ENCODE results near the gene TMEM163. TPM values are rescaled to one million over a fixed set of nuclear protein-coding genes. Genes with fewer than 3 reads are reported as not detected.

The TMEM163 gene
- total RNA-seq, 1 experiment from 2014 or later = 4.1 TPM

DNA sequence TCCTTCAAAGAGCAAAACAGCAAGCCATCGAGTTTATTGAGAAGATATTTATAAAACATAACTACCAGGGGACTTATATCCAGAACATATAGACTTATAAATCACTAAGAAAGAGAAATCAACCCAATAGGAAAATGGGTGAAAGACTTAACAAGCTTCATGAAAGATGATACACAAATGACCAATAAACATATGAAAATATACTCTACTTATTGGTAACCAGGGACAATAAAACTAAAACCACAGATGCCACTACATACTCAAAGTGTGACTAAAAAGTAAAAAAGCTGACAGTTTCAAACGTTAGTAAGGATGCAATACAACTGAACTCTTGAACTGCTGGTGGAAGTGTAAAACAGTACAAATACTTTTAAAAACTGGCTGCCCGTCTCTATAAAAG is 154.3 kb downstream of the TMEM163 start:
- no peaks in the 10 kb centered on the region for H3K36me3 ChIP-seq (ENCODE audit: control insufficient read depth, insufficient read depth, low read length)
- H3K27ac Mint-ChIP-seq (ENCODE audit: unreplicated experiment) = no peak overlapping the region
- no peaks in the 10 kb centered on the region for H3K9me3 Mint-ChIP-seq (ENCODE audit: unreplicated experiment)
- no peak for DNase-seq
- H3K27me3 Mint-ChIP-seq (ENCODE audit: insufficient read depth, unreplicated experiment) = peaks cover 12% of the 10 kb centered on the region
- TF ChIP-seq, protein P1, sequence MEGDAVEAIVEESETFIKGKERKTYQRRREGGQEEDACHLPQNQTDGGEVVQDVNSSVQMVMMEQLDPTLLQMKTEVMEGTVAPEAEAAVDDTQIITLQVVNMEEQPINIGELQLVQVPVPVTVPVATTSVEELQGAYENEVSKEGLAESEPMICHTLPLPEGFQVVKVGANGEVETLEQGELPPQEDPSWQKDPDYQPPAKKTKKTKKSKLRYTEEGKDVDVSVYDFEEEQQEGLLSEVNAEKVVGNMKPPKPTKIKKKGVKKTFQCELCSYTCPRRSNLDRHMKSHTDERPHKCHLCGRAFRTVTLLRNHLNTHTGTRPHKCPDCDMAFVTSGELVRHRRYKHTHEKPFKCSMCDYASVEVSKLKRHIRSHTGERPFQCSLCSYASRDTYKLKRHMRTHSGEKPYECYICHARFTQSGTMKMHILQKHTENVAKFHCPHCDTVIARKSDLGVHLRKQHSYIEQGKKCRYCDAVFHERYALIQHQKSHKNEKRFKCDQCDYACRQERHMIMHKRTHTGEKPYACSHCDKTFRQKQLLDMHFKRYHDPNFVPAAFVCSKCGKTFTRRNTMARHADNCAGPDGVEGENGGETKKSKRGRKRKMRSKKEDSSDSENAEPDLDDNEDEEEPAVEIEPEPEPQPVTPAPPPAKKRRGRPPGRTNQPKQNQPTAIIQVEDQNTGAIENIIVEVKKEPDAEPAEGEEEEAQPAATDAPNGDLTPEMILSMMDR (IDR thresholded peaks at IDR 0.05; ENCODE audit: insufficient read depth in 1 of 2, low read depth in 1 of 2, low read length in 1 of 2, severe bottlenecking in 1 of 2, unreplicated experiment in 1 of 2) = no peak
- no peaks in the 10 kb centered on the region for H3K4me1 ChIP-seq
- H3K27me3 ChIP-seq (replicated peaks; ENCODE audit: control insufficient read depth, insufficient read depth, low read length) = no peaks in the 10 kb centered on the region; the same call in 1 of the 2 replicates
- no TSS peak for BruUV-seq (replicated peaks)
- CTCF ChIA-PET = no interaction called here
- H3K9me3 ChIP-seq = no peaks in the 10 kb centered on the region
- no peak overlapping the region for H3K4me3 Mint-ChIP-seq (ENCODE audit: unreplicated experiment)
- intact Hi-C loops (cut with micrococcal nuclease; ENCODE audit: unreplicated experiment) = no loop called here
- no peaks in the 10 kb centered on the region for H3K4me1 Mint-ChIP-seq (ENCODE audit: low read depth, unreplicated experiment)
- H3K4me3 ChIP-seq (ENCODE audit: low read depth, low read length) = no peak overlapping the region
- POLR2A ChIA-PET = no interaction called here
- no peaks in the 10 kb centered on the region for H3K36me3 Mint-ChIP-seq (ENCODE audit: insufficient read depth, unreplicated experiment)

DNA sequence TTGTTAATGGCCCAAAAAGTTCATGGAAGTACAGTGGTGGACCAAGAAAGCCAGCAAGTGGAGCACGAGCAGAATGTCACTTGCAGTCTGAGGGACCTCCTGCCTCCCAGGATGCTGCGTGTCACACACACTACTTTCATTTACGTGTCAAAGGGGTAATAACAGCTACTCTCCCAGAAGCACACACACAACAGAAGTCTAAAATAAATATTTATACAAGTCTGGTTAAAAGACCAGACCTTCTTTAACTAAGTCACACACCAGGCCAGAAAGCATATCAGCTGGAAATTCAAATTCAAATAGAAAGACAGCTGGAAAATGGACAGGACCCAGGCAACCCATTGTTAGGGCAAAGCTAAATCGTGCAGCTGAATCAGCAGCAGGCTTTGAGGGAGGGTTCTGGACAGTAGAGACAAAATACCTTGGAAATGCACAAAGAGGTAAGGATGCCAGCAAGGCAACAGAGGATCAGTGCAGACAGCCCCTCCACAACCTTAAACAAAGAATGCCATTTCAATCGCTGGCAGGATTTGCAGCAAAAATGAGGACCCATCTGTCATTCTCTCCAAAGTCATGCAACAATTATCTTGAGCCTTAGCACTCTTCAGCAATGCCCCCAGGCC is 160.5 kb downstream of the TMEM163 start:
- no peak overlapping the region for H3K4me3 Mint-ChIP-seq (ENCODE audit: unreplicated experiment)
- intact Hi-C loops (cut with micrococcal nuclease; ENCODE audit: unreplicated experiment) = no loop called here
- Histone ChIP-seq H3K4me1 (no peaks in the 10 kb centered on the region), H3K4me3 (ENCODE audit: low read depth, low read length) (no peak overlapping the region), H3K27me3 (replicated peaks; ENCODE audit: control insufficient read depth, insufficient read depth, low read length) (no peaks in the 10 kb centered on the region; the same call in 1 of the 2 replicates), H3K36me3 (ENCODE audit: control insufficient read depth, insufficient read depth, low read length) (no peaks in the 10 kb centered on the region), H3K9me3 (no peaks in the 10 kb centered on the region)
- no peaks in the 10 kb centered on the region for H3K9me3 Mint-ChIP-seq (ENCODE audit: unreplicated experiment)
- POLR2A ChIA-PET = no interaction called here
- BruUV-seq (replicated peaks) = no TSS peak
- H3K27me3 Mint-ChIP-seq (ENCODE audit: insufficient read depth, unreplicated experiment) = peaks cover 6% of the 10 kb centered on the region
- H3K36me3 Mint-ChIP-seq (ENCODE audit: insufficient read depth, unreplicated experiment) = no peaks in the 10 kb centered on the region
- no peak for DNase-seq
- CTCF ChIA-PET = interaction anchor here (0.6 kb wide), 1 partner anchor 718 kb away, joined by 4 read pairs; no protein-coding TSS in a partner anchor
- H3K4me1 Mint-ChIP-seq (ENCODE audit: low read depth, unreplicated experiment) = no peaks in the 10 kb centered on the region
- TF ChIP-seq, protein P1 (IDR thresholded peaks at IDR 0.05; ENCODE audit: insufficient read depth in 1 of 2, low read depth in 1 of 2, low read length in 1 of 2, severe bottlenecking in 1 of 2, unreplicated experiment in 1 of 2) = no peak
- no peak overlapping the region for H3K27ac Mint-ChIP-seq (ENCODE audit: unreplicated experiment)

DNA sequence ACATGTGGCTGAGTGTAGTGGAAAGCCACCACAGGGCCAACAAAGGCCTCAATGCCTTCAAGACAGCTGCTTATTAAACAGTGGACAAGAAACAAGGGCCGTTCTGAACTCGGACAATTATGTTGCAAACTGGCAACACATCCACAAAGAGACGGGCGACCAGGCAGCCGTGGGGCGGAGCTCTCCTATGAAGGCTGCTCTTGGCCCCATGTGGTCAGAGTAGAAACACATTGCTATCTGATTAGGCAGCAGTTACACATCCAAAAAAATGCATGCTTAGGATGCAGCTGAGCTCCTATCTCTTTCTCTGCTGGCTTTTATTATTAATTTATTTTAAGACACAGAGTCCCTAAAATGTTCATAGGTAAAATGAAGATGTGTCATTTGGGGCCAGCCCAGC is 163.4 kb downstream of the TMEM163 start:
- intact Hi-C loops (cut with micrococcal nuclease; ENCODE audit: unreplicated experiment) = no loop called here
- no peak overlapping the region for H3K4me3 Mint-ChIP-seq (ENCODE audit: unreplicated experiment)
- POLR2A ChIA-PET = no interaction called here

More for the DNA sequence above, 163.4 kb downstream of the TMEM163 start:
- no peaks in the 10 kb centered on the region for H3K36me3 ChIP-seq (ENCODE audit: control insufficient read depth, insufficient read depth, low read length)
- CTCF ChIA-PET = no interaction called here
- H3K4me3 ChIP-seq (ENCODE audit: low read depth, low read length) = no peak overlapping the region
- no peak for DNase-seq
- BruUV-seq (replicated peaks) = no TSS peak
- Mint-ChIP-seq H3K27ac (ENCODE audit: unreplicated experiment) (no peak overlapping the region), H3K9me3 (ENCODE audit: unreplicated experiment) (no peaks in the 10 kb centered on the region), H3K27me3 (ENCODE audit: insufficient read depth, unreplicated experiment) (peaks cover 10% of the 10 kb centered on the region), H3K4me1 (ENCODE audit: low read depth, unreplicated experiment) (no peaks in the 10 kb centered on the region), H3K36me3 (ENCODE audit: insufficient read depth, unreplicated experiment) (no peaks in the 10 kb centered on the region)
- H3K9me3 ChIP-seq = no peaks in the 10 kb centered on the region
- H3K27me3 ChIP-seq (replicated peaks; ENCODE audit: control insufficient read depth, insufficient read depth, low read length) = no peaks in the 10 kb centered on the region
- TF ChIP-seq, protein P1 (IDR thresholded peaks at IDR 0.05; ENCODE audit: insufficient read depth in 1 of 2, low read depth in 1 of 2, low read length in 1 of 2, severe bottlenecking in 1 of 2, unreplicated experiment in 1 of 2) = no peak
- no peaks in the 10 kb centered on the region for H3K4me1 ChIP-seq

Measured in Caco-2 (cell line).